GM21528 (cell line): ENCODE results near the gene DCLK3.

Experiments
- ATAC-seq: cut with Tn5 transposase; IDR thresholded peaks from one replicate; pipeline ENCODE4 v1.9.1; 2021; ENCODE audit warnings: mild to moderate bottlenecking, moderate library complexity; ENCODE audit not compliant: unreplicated experiment, low FRiP score

DCLK3 gene, protein sequence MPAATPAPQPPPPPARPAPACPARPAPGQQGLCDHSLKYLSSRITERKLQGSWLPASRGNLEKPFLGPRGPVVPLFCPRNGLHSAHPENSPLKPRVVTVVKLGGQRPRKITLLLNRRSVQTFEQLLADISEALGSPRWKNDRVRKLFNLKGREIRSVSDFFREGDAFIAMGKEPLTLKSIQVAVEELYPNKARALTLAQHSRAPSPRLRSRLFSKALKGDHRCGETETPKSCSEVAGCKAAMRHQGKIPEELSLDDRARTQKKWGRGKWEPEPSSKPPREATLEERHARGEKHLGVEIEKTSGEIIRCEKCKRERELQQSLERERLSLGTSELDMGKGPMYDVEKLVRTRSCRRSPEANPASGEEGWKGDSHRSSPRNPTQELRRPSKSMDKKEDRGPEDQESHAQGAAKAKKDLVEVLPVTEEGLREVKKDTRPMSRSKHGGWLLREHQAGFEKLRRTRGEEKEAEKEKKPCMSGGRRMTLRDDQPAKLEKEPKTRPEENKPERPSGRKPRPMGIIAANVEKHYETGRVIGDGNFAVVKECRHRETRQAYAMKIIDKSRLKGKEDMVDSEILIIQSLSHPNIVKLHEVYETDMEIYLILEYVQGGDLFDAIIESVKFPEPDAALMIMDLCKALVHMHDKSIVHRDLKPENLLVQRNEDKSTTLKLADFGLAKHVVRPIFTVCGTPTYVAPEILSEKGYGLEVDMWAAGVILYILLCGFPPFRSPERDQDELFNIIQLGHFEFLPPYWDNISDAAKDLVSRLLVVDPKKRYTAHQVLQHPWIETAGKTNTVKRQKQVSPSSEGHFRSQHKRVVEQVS

GRCh38 chr3:36763850-36764703 lies at the start of gene DCLK3:
Gene DCLK3 (minus strand): TSS chr3:36764553. CDS start chr3:36764263, 290 bp downstream.
- ATAC-seq, result no peak

- no peak for ATAC-seq
Measured at GRCh38 chr3:36813305-36813704, 49.0 kb upstream of the DCLK3 start.

- ATAC-seq, result no peak
Measured at GRCh38 chr3:36812240-36812639, 47.9 kb upstream of the DCLK3 start.

DNA sequence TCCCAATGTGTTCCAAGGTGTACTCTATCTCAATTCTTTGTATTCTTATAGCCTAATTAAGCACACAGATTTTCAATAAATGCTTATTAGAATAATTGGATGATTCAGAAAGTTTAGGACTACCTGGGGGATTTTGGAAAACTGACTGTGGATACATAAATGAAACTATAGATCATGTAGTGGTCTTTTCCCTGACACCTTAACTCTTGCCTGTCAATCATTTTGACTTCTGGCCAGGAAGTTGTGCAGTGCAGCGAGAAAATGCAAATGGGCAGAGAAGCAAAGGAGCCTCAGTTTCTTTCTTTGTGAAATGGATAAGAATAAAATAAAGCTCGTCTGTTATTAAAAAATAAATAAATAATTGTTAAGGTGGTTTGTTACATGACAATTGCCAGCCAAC lies 47.4 kb upstream of the DCLK3 start:
- ATAC-seq, result no peak

DNA sequence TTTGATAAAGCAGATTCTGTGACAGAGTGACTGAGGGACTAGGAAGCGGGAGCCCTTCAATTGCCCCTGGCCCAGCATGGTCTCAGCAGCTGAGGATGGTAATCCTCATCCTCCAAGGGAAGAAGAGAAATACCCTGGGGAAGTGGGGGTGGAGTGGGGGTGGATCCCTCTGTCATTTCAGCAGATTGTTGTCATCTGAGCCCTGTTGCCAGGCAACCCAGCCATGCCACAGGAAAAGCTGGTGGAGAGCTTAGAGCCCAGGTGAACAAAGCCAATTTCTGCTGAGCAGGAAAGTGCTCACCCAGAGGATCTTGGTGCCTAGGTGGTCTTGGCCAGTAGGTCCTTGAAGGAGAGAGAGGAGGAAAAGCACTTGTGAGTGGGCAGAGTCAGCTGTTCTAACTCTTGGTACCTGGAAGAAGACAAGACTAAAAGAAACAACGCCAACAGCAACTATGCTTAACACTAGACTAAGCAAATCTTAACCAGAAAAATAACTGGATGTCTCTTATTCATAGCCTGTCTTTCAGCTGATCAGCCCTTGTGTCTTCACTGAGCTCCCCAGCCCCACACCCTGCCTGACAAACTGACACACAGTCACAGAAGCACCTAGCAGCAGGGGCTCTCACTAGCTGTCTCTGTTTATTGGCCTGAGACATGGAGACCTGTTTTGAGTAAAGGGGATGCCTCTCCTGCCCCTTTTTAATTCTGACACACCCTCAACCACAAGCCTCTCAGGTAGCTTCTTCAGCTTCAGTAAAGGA lies 40.1 kb upstream of the DCLK3 start:
- no peak for ATAC-seq

DNA sequence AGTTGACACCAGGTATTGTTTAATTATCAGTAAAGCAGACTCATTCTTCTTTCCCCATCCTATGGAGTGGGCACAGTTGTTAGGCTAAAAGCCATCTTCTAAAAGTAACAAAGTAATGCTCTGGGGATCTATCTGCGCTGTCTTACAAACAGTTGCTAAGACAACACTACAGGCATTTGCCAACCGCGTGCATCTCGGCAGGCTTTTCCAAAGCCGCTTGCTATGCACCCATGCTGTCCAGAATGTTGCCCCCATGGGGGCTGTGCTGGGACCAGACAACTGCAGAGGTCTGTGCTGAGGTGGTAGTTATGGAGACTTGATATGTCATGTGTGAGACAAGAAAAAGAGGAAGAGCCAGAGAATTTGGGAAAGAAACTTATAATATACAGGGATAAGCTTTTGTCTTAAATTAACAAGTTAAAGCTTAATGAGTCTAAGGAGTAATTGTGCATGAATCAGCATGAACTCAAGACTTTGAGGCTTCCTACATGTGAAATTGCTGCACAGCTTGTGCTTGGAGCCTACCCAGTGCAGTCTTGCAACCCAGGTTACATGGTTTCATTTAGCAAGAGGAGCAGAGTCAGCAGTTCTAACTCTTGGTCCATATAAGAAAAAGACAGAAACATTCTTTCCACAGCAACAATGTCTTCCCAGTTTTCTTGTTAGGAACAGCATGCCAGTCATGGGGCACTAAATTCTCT lies 38.9 kb upstream of the DCLK3 start:
- no peak for ATAC-seq

DNA sequence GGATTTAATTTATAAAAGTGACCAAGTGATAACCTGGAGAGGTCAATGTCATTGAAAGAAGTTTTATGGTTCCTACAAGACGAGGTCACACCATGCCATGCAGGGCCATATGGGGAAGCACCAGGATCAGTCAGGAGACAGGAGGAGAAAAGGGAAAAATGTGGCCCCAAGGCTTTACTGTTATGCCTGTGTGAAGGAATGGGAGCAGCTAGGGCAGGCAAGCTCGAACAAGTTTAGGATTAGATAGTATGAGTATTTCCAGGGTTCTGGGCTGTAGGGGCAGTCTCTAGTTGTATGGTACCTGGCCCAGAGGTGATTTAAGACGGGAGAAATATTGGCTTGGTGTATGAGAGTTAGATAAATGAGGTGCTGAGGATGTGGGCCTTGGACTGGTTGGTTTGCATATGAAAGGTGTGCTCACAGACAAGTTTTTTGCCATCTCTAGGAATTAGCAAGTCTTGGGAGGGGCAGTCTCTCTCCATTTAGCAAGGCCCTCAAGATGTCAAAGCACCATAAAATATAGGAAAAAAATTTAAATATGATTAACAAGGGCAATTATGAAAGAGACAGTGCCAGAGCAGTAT lies 36.3 kb upstream of the DCLK3 start:
- no peak for ATAC-seq

DNA sequence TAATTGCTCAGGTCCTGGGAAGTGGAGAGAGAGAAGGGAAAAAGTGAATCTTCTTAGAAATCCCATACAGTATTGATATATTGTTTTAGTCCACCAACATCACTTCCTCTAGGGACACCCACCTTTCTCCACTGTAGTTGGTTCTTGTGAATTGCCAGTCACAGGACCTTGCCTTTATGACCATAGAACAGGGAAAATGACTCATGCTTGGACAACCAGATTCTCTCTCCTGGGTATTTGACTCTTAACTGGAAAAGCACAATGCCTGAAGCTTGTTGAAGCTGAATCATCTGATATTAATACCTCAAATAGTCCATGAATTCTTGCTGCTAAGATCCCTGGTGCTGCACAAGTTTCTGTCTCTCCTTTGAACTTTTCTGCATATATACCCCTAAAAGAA lies 32.5 kb upstream of the DCLK3 start:
- no peak for ATAC-seq

DNA sequence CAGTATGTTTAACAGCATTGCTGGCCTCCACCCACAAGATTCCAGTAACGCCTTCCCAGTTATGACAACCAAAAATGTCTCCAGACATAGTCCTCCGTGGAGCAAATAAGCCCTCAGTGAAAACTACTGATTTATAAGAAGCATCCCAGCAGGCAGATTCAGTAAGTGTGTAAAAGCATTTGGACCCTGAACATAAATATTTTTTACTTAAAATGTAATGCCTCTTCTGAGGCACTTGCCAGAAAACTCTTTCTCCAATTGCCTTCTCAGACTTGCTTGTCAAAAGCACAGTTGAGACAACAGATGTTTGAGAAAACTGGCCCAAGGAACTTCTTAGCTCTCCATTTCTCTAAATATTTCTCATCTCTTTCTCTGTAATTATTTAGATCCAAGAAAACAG lies 31.8 kb upstream of the DCLK3 start:
- no peak for ATAC-seq

DNA sequence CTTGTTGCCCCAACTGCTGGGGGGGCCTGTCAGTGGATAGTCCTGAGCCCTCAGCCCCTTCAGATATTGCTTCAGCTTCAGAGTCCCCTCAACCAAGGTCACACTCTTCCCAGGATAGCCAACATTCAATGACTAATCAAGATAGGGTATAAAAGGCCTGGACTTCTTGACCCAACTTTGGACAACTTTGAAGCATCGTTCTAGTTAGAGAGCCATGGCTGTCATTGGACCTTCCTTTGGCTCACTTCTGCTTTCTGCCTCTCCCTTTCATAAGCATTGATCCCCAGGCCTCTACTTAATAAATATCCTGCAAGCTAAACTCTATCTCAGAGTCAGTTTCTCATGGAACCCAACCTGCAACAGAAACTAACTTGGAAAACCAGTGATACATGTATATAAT lies 31.3 kb upstream of the DCLK3 start:
- no peak for ATAC-seq

DNA sequence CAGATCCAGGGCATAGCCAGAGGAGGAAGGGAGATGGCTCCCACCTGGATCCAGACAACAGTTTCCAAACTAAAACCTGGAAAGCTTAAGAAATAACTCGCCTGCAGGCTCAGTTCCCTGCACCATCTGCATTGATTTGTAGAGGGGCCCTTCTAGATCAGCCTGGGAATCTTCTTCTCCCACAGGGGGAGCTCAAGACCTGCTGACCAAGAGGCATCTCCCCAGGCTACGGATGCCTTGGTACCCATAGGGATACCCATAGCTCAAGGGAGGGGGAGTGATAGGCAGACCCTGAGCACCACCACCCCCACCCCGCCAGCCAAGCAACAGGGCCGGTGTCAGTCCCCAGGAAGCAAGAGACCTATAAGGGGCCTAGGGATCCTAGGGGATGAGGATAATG lies 28.0 kb upstream of the DCLK3 start:
- ATAC-seq, result no peak

DNA sequence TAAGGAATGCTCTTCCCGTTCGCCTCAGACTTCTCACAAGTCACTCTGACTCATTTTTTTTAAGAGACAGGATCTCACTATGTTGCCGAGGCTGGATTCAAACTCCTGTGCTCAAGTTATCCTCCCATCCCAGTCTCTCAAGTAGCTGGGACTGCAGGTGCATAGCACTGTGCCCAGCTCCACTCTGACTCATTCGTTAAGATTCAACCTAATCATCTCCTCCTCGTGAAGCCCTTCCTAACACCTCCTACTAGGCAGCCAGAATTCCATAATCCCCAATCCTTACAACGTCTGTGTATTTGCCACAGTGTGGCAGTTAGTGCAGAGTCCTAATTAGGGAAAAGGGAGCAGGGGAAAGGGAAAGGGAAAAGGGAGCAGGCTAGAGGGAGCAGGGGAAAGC lies 26.4 kb upstream of the DCLK3 start:
- ATAC-seq, result no peak

- no peak for ATAC-seq
Measured at GRCh38 chr3:36786921-36787890, 22.9 kb upstream of the DCLK3 start.

DNA sequence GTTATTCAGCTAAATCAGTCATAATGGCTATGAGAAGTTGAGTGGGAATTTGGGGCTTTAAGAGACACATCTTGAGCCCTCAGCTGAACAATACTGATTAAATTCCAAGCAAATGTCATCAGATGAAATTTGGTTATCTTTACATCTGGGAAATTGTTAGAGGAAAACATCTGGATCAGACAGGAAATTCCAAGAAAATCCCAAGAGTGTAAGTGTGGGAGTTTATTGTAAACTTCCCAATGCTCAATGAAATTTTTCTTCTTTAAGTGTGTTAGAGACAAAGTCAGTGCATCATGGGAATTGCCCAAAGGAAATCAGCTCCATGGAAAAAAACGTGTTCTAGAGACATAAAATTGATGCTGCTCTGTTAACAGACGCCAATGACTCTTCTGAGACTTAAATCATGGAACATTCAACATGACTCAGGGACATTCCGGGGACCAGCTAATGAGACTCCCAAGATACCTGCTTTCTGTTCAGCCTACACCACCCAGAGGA lies 19.8 kb upstream of the DCLK3 start:
- no peak for ATAC-seq

- peak; percentile 69 for ATAC-seq
Measured at GRCh38 chr3:36777424-36778218, 13.3 kb upstream of the DCLK3 start.

GRCh38 chr3:36776436-36776835 lies 12.1 kb upstream of the DCLK3 start:
- no peak for ATAC-seq

GRCh38 chr3:36774052-36774451 lies 9.7 kb upstream of the DCLK3 start:
- no peak for ATAC-seq
